WERI-Rb-1 (cell line): ENCODE data around the gene AFAP1.

ENCODE experiments used
- DNase-seq: peaks from one replicate; pipeline ENCODE4 v3.0.0-alpha.2; 2020
- H3K27ac ChIP-seq: fragments of 250-450 bp; sonication (Bioruptor Pico); 2 replicates; pipeline ENCODE4 v1.5.1; 2020; ENCODE audit warnings: mild to moderate bottlenecking, moderate library complexity
- H3K27me3 ChIP-seq: fragments of 250-450 bp; sonication (Bioruptor Pico); 2 replicates; pipeline ENCODE4 v1.5.1; 2021; ENCODE audit warnings: mild to moderate bottlenecking, low read depth, moderate library complexity; ENCODE audit not compliant: insufficient read depth, severe bottlenecking
- H3K36me3 ChIP-seq: fragments of 250-450 bp; sonication (Bioruptor Pico); 2 replicates; pipeline ENCODE4 v1.5.1; 2020; ENCODE audit warnings: mild to moderate bottlenecking, moderate library complexity
- H3K4me3 ChIP-seq: 2 replicates; pipeline ENCODE4 v1.5.1; 2011; ENCODE audit warnings: low read depth, mild to moderate bottlenecking, control low read depth, low read length
- H3K9me3 ChIP-seq: fragments of 250-450 bp; sonication (Bioruptor Pico); 2 replicates; pipeline ENCODE4 v1.5.1; 2021; ENCODE audit warnings: mild to moderate bottlenecking, moderate library complexity; ENCODE audit not compliant: severe bottlenecking
- CTCF ChIP-seq: IDR thresholded peaks from 2 replicates; pipeline ENCODE4 v1.5.1; 2011; ENCODE audit warnings: low read depth, mild to moderate bottlenecking, control low read depth, inconsistent platforms, low read length

Gene AFAP1

GRCh38 chr4:7710576-7711306 lies 228.9 kb downstream of the AFAP1 start:
- H3K9me3 ChIP-seq = no peaks in the 10 kb centered on the region
- H3K27ac ChIP-seq = no peak overlapping the region
- no peak for TF ChIP-seq CTCF
- DNase-seq = no peak
- no peaks in the 10 kb centered on the region for H3K27me3 ChIP-seq
- H3K4me3 ChIP-seq = no peak overlapping the region
- peaks cover 14% of the 10 kb centered on the region for H3K36me3 ChIP-seq

GRCh38 chr4:7710126-7710525 lies 229.5 kb downstream of the AFAP1 start:
- no peaks in the 10 kb centered on the region for H3K27me3 ChIP-seq
- H3K9me3 ChIP-seq = no peaks in the 10 kb centered on the region
- TF ChIP-seq CTCF = no peak
- no peak overlapping the region for H3K27ac ChIP-seq
- DNase-seq = no peak
- H3K4me3 ChIP-seq = no peak overlapping the region
- H3K36me3 ChIP-seq = peaks cover 10% of the 10 kb centered on the region

- TF ChIP-seq CTCF = no peak
- no peaks in the 10 kb centered on the region for H3K9me3 ChIP-seq
- H3K4me3 ChIP-seq = no peak overlapping the region
- DNase-seq = no peak
- no peak overlapping the region for H3K27ac ChIP-seq
- peaks cover 8% of the 10 kb centered on the region; the same call in 1 of the 2 replicates for H3K36me3 ChIP-seq
- H3K27me3 ChIP-seq = no peaks in the 10 kb centered on the region
These were observed 230.2 kb downstream of the AFAP1 start for GRCh38 chr4:7709431-7709830.

- no peak overlapping the region for H3K27ac ChIP-seq
- H3K9me3 ChIP-seq = no peaks in the 10 kb centered on the region
- peaks cover 3% of the 10 kb centered on the region; the same call in 1 of the 2 replicates for H3K36me3 ChIP-seq
- TF ChIP-seq CTCF = no peak
- no peak for DNase-seq
- no peaks in the 10 kb centered on the region for H3K27me3 ChIP-seq
- no peak overlapping the region for H3K4me3 ChIP-seq
These were observed 230.7 kb downstream of the AFAP1 start for GRCh38 chr4:7708981-7709380.
